ENCODE results near the gene APOA1.

GRCh38 chr11:116790167-116791001, 47.0 kb downstream of the APOA1 start:
- no peak for TF ChIP-seq POLR2A (IDR thresholded peaks at IDR 0.05; ENCODE audit: low read length)
- no peak for TF ChIP-seq GATA1 (IDR thresholded peaks at IDR 0.05; ENCODE audit: low read depth, low read length)
